ENCODE measurements around the gene AKTIP.

AKTIP gene

DNA sequence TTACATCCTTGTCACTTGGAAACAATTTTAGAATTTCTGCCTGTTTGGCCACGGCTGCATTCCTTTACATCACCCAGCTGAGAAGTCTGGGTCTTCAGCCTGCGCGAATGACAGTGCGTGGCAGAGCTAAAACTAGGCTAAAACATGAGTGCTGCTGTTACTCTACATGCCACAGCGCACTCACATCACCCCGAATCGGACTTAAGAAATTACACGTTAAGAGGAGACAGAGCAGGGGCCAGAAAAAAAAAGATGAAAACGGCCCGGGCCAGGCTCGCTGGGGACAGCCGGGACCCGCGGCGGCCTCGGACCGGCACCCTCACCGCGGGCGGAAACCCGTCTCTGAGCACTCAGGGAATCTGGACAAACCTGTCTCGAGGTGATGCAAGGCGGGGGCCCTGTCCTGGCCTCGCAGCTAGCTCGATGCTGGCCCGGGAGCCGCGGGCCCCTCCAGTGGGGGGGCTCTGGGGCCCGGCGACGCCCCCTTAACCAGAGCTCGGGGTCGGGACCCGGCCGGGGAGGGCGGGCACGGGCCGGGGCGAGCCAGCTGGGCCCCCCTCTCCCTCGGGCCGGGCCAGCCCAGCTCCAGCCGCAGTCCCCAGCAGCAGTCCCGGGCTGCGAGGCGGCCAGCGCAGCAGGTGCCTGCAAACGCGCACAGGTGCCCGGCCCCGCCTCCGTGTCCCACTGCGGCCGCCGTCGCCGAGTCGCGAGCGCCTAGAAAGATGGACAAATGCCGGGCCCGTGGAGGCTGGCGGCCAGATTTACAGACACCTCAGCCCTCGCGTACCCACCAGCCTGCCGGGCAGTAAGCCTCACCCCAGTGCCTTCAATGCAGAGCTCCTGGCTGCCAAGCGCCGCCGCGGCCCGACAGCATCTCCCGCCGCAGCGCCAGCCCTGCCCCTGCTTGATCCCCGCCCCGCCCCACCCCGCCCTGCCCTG lies at the start of gene AKTIP:
AKTIP (minus strand) TSS at position 879 of the 939 bp plus-strand sequence. CDS start 2,950 bp downstream, outside the sequence.
- H3K36me3 ChIP-seq (ENCODE audit: control insufficient read depth, low read length): no peaks in the 10 kb centered on the region
- H3K4me2 ChIP-seq (ENCODE audit: low read length): peak within 1 kb of the TSS; percentile 94
- 0 out of 2 replicates have a peak, but pooled peaks cover 2% of the 10 kb centered on the region for H3F3A ChIP-seq (ENCODE audit: control insufficient read depth, insufficient read depth)
- no peaks in the 10 kb centered on the region; the same call in 1 of the 2 replicates for H4K20me1 ChIP-seq (ENCODE audit: control insufficient read depth, insufficient read depth, low read depth, low read length)
- no peak for TF ChIP-seq EZH2phosphoT487 (IDR thresholded peaks at IDR 0.05; ENCODE audit: borderline replicate concordance, low read length)
- TF ChIP-seq, protein P1, sequence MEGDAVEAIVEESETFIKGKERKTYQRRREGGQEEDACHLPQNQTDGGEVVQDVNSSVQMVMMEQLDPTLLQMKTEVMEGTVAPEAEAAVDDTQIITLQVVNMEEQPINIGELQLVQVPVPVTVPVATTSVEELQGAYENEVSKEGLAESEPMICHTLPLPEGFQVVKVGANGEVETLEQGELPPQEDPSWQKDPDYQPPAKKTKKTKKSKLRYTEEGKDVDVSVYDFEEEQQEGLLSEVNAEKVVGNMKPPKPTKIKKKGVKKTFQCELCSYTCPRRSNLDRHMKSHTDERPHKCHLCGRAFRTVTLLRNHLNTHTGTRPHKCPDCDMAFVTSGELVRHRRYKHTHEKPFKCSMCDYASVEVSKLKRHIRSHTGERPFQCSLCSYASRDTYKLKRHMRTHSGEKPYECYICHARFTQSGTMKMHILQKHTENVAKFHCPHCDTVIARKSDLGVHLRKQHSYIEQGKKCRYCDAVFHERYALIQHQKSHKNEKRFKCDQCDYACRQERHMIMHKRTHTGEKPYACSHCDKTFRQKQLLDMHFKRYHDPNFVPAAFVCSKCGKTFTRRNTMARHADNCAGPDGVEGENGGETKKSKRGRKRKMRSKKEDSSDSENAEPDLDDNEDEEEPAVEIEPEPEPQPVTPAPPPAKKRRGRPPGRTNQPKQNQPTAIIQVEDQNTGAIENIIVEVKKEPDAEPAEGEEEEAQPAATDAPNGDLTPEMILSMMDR (IDR thresholded peaks at IDR 0.05; ENCODE audit: low read depth, low read length, poor library complexity, severe bottlenecking): no peak
- peak within 1 kb of the TSS; percentile 32; the same call in 1 of the 2 replicates for H3K27ac ChIP-seq (ENCODE audit: low read depth, low read length)
- no peaks in the 10 kb centered on the region for H3K9me2 ChIP-seq (replicated peaks; ENCODE audit: control insufficient read depth, low read length)
- H3K27me3 ChIP-seq (ENCODE audit: control insufficient read depth, low read length): 0 out of 2 replicates have a peak, but pooled peaks cover 3% of the 10 kb centered on the region
- peaks cover 22% of the 10 kb centered on the region for H3K4me1 ChIP-seq (ENCODE audit: control insufficient read depth, low read length)
- H3K9me3 ChIP-seq (ENCODE audit: control insufficient read depth, insufficient read depth, low read length): no peaks in the 10 kb centered on the region
- peak within 1 kb of the TSS; percentile 86 for H3K4me3 ChIP-seq (ENCODE audit: low read length)
- peaks cover 23% of the 10 kb centered on the region for H3K79me2 ChIP-seq (ENCODE audit: control insufficient read depth, low read length)

DNA sequence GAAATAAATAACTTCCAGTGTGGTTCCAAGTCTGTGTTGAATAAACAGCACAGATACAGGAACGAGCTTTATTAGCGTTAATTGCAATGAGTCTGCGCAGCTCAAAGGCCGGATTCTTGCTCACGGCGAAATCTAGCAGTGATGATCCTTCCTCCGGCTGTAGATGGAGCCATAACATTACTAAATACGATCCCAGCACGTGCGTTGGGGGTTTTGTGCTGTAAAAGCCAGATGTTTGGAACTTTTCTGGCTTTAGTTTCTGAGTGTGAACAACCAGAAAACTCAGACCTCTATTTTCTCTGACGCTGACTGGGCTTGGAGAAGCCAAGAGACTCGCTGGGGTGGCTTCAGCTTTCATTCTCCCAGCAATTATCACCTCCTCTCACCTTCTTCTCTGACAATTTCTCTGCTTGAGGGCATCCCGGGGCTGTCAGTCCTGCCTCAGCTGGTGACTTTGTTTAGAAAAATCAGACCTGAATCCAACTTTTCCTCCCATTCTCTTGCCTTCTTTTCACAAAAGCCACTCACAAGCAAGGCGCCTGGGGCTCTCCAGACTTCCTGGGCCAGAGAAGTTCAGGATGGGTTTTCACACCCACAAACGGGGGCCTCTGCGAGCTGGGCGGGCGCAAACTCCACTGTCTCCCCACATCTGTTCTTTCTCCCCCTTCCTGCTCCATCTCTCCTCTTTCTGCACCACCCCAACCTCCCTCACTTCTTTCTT lies 47.1 kb upstream of the AKTIP start:
- no peaks in the 10 kb centered on the region for H3K36me3 ChIP-seq (ENCODE audit: control insufficient read depth, low read length)
- H3K4me3 ChIP-seq (ENCODE audit: low read length): no peak overlapping the region
- H3K27ac ChIP-seq (ENCODE audit: low read depth, low read length): no peak overlapping the region
- no peaks in the 10 kb centered on the region for H3K9me3 ChIP-seq (ENCODE audit: control insufficient read depth, insufficient read depth, low read length)
- H3K9me2 ChIP-seq (replicated peaks; ENCODE audit: control insufficient read depth, low read length): no peaks in the 10 kb centered on the region
- H3K4me2 ChIP-seq (ENCODE audit: low read length): no peak overlapping the region; the same call in 1 of the 2 replicates
- no peak for TF ChIP-seq EZH2phosphoT487 (IDR thresholded peaks at IDR 0.05; ENCODE audit: borderline replicate concordance, low read length)
- TF ChIP-seq, protein P1 (IDR thresholded peaks at IDR 0.05; ENCODE audit: low read depth, low read length, poor library complexity, severe bottlenecking): peak; percentile 71
- no peaks in the 10 kb centered on the region for H3F3A ChIP-seq (ENCODE audit: control insufficient read depth, insufficient read depth)
- peaks cover 6% of the 10 kb centered on the region; the same call in 1 of the 2 replicates for H3K4me1 ChIP-seq (ENCODE audit: control insufficient read depth, low read length)
- H3K79me2 ChIP-seq (ENCODE audit: control insufficient read depth, low read length): no peaks in the 10 kb centered on the region
- peaks cover 36% of the 10 kb centered on the region for H3K27me3 ChIP-seq (ENCODE audit: control insufficient read depth, low read length)
- no peaks in the 10 kb centered on the region for H4K20me1 ChIP-seq (ENCODE audit: control insufficient read depth, insufficient read depth, low read depth, low read length)

DNA sequence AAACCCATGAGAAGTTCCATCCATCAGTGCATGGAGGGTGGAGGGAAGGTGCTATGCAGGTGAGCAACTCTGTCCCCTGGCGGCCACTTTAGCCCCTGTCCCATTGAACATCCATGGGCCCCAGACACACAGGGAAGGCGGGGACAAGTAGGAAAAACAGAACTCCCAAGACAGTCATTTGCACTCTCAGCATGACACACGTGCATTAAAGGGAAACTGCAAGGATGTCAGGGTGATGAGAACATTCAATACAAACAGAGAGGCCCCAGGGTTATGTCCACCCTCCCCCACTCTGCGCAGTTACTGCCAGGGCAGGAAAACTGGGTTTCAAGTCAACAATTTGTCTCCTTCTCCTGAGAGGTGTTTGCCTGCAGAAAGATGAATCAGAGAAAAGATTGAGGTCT lies 44.0 kb upstream of the AKTIP start:
- TF ChIP-seq, protein P1 (IDR thresholded peaks at IDR 0.05; ENCODE audit: low read depth, low read length, poor library complexity, severe bottlenecking): peak; percentile 27
- no peak for TF ChIP-seq EZH2phosphoT487 (IDR thresholded peaks at IDR 0.05; ENCODE audit: borderline replicate concordance, low read length)
- no peaks in the 10 kb centered on the region for H3F3A ChIP-seq (ENCODE audit: control insufficient read depth, insufficient read depth)

More for the DNA sequence above, 44.0 kb upstream of the AKTIP start:
- Histone ChIP-seq H3K79me2 (ENCODE audit: control insufficient read depth, low read length) (no peaks in the 10 kb centered on the region), H3K4me2 (ENCODE audit: low read length) (no peak overlapping the region), H3K36me3 (ENCODE audit: control insufficient read depth, low read length) (no peaks in the 10 kb centered on the region), H3K9me2 (replicated peaks; ENCODE audit: control insufficient read depth, low read length) (no peaks in the 10 kb centered on the region), H3K4me3 (ENCODE audit: low read length) (no peak overlapping the region), H3K27ac (ENCODE audit: low read depth, low read length) (no peak overlapping the region), H3K27me3 (ENCODE audit: control insufficient read depth, low read length) (peaks cover 46% of the 10 kb centered on the region), H3K4me1 (ENCODE audit: control insufficient read depth, low read length) (peaks cover 6% of the 10 kb centered on the region; the same call in 1 of the 2 replicates), H4K20me1 (ENCODE audit: control insufficient read depth, insufficient read depth, low read depth, low read length) (no peaks in the 10 kb centered on the region), H3K9me3 (ENCODE audit: control insufficient read depth, insufficient read depth, low read length) (no peaks in the 10 kb centered on the region)

Data from DOHH2 (cell line).